HepG2 (cell line): ENCODE results near the gene CAMSAP2. TPM values are rescaled to one million over a fixed set of nuclear protein-coding genes. Genes with fewer than 3 reads are reported as not detected.

Source experiments
- ATAC-seq: fragments of 200-7000 bp; cut with Tn5 transposase; 3 replicates; pipeline ENCODE4 v1.9.1; 2020; ENCODE audit warnings: mild to moderate bottlenecking, moderate library complexity
- BruUV-seq: library from RNA; stranded (reverse); fragments of 400-500 nt; replicated peaks from 2 replicates; lab custom pipeline; 2021; lab: Mats Ljungman, UMichigan
- CTCF ChIA-PET: fragments of 300-600 bp; formaldehyde crosslinking; extraction: SDS; loops from one replicate; lab custom pipeline; 2021; ENCODE audit warnings: low total read pairs, inconsistent platforms, low intra/inter-chr PET ratio; lab: Yijun Ruan, JAX
- POLR2A ChIA-PET: fragments of 350-600 bp; sonication (Branson Sonifier 250); formaldehyde crosslinking; loops from one replicate; lab custom pipeline; 2020; ENCODE audit warnings: antibody characterized with exemption, inconsistent platforms; lab: Yijun Ruan, JAX
- DNase-seq: peaks from one replicate; pipeline ENCODE4 v3.0.0-alpha.2; 2015; ENCODE audit warnings: low spot score
- FAIRE-seq: peaks from 3 replicates; lab custom pipeline; 2011; peaks lifted over from hg19 to GRCh38; lab: Jason Lieb, UNC
- H2AFZ ChIP-seq: one replicate; pipeline ENCODE4 v1.6.1; 2011; ENCODE audit warnings: low read length, inconsistent platforms
- H3K27ac ChIP-seq: fragments of 300-600 bp; 3 replicates; pipeline ENCODE4 v1.8.0; 2011; ENCODE audit warnings: mixed run types, mild to moderate bottlenecking, mixed read lengths, low read length, inconsistent platforms; ENCODE audit not compliant: insufficient read depth; ENCODE audit errors: extremely low read length
- H3K27me3 ChIP-seq, 2 experiments: fragments of 200-600 bp in 1 of 2; 2 replicates in 1 of 2; 3 replicates in 1 of 2; pipeline versions ENCODE4 v1.6.0 to v1.8.0; 2011; ENCODE audit warnings: low read length in 2 of 2, mild to moderate bottlenecking in 2 of 2, moderate library complexity in 2 of 2, inconsistent platforms in 1 of 2; ENCODE audit not compliant: insufficient read depth in 2 of 2, control insufficient read depth in 1 of 2
- H3K36me3 ChIP-seq, 2 experiments: fragments of 200-600 bp in 1 of 2; replicated peaks in 1 of 2; 2 replicates in 1 of 2; 3 replicates in 1 of 2; pipeline versions ENCODE4 v1.5.1 to v1.8.0; 2011; ENCODE audit warnings: low read length in 2 of 2, inconsistent platforms in 1 of 2; ENCODE audit not compliant: insufficient read depth in 2 of 2, control insufficient read depth in 1 of 2
- H3K4me1 ChIP-seq: 2 replicates; pipeline ENCODE4 v1.5.1; 2012; ENCODE audit warnings: low read length, inconsistent platforms; ENCODE audit not compliant: insufficient read depth
- H3K4me2 ChIP-seq: 2 replicates; pipeline ENCODE4 v1.6.0; 2011; ENCODE audit warnings: low read depth, low read length, inconsistent platforms
- H3K4me3 ChIP-seq, 3 experiments: fragments of 200-600 bp in 1 of 3; sonication (generic), shearing (Covaris generic) in 1 of 3; replicated peaks in 1 of 3; 2 replicates each; pipeline ENCODE4 v1.5.1; 2011 to 2016; ENCODE audit warnings: low read length in 3 of 3, inconsistent platforms in 2 of 3, low read depth in 2 of 3, mild to moderate bottlenecking in 2 of 3, control low read depth in 1 of 3, mixed read lengths in 1 of 3; ENCODE audit not compliant: insufficient read depth in 1 of 3
- H3K79me2 ChIP-seq: one replicate; pipeline ENCODE4 v1.6.1; 2011; ENCODE audit warnings: low read length, inconsistent platforms; ENCODE audit not compliant: insufficient read depth
- H3K9ac ChIP-seq: 2 replicates; pipeline ENCODE4 v1.6.0; 2011; ENCODE audit warnings: mild to moderate bottlenecking, low read depth, low read length, inconsistent platforms; ENCODE audit not compliant: insufficient read depth
- H3K9me3 ChIP-seq: 2 replicates; pipeline ENCODE4 v1.5.1; 2012; ENCODE audit warnings: mild to moderate bottlenecking, low read length
- H4K20me1 ChIP-seq: 2 replicates; pipeline ENCODE4 v1.6.0; 2011; ENCODE audit warnings: inconsistent platforms, mild to moderate bottlenecking, low read length, moderate library complexity; ENCODE audit not compliant: insufficient read depth
- GATAD2A ChIP-seq: IDR thresholded peaks from 2 replicates; pipeline ENCODE4 v1.6.1; 2016
- GFI1 ChIP-seq: sonication (generic); formaldehyde crosslinking; IDR thresholded peaks from 2 replicates; pipeline ENCODE4 v1.5.0; 2020; ENCODE audit warnings: missing genetic modification reagents, mild to moderate bottlenecking, borderline replicate concordance
- ZFP1 ChIP-seq: IDR thresholded peaks from 2 replicates; pipeline ENCODE4 v1.6.1; 2016
- ZNF180 ChIP-seq: sonication (generic); formaldehyde crosslinking; IDR thresholded peaks from 2 replicates; pipeline ENCODE4 v1.4.0; 2020; ENCODE audit warnings: low read depth, missing genetic modification reagents, borderline replicate concordance
- ZNF280D ChIP-seq: sonication (generic); formaldehyde crosslinking; IDR thresholded peaks from 2 replicates; pipeline ENCODE4 v1.5.1; 2020; ENCODE audit warnings: mild to moderate bottlenecking, missing genetic modification reagents
- ZNF430 ChIP-seq: sonication (generic); formaldehyde crosslinking; IDR thresholded peaks from 2 replicates; pipeline ENCODE4 v1.9.0; 2021; ENCODE audit warnings: mild to moderate bottlenecking, missing genetic modification reagents
- ZNF644 ChIP-seq: IDR thresholded peaks from 2 replicates; pipeline ENCODE4 v1.6.1; 2016; ENCODE audit warnings: low read depth
- WGBS: methylation state at CpG from one replicate; pipeline ENCODE4 v1.1.6; 2017; ENCODE audit warnings: low lambda C conversion rate; 5-methylcytosine and 5-hydroxymethylcytosine counted together
- in situ Hi-C: cut with HindIII; loops from 2 replicates; pipeline ENCODE4 v1.10.0; 2017; ENCODE audit warnings: low pct_unique_long_range_greater_than_20kb; ENCODE audit not compliant: extremely low pct_ligation_motif_present
- intact Hi-C: fragments of 100-400 bp; cut with micrococcal nuclease; formaldehyde crosslinking; loops from one replicate; pipeline ENCODE4 v1.10.0; 2022; ENCODE audit not compliant: unreplicated experiment
- polyA plus RNA-seq, 8 experiments: library from polyadenylated mRNA; depleted of rRNA in 3 of 8; stranded (reverse) in 7 of 8; unstranded in 1 of 8; fragments of >200 nt; fragmentation: Illumina TruSeq in 4 of 8; extraction: Trizol in 4 of 8; gene quantifications; 2 replicates each; pipeline versions ENCODE4 v1.2.1 to v1.2.3, GENCODE V29; 2011 to 2016; ENCODE audit warnings: low read depth in 4 of 8, missing spikeins in 1 of 8, mixed read lengths in 1 of 8; ENCODE audit not compliant: insufficient read depth in 1 of 8
- total RNA-seq, 5 experiments: library from RNA; depleted of rRNA; stranded (reverse); fragments of >200 nt; fragmentation: Illumina TruSeq; extraction: Trizol; gene quantifications; 2 replicates each; pipeline ENCODE4 v1.2.3, GENCODE V29; 2016; ENCODE audit warnings: low read depth in 1 of 5
- TF ChIP-seq, protein P1 (sequence below): fragments of 450-650 bp; IDR thresholded peaks from 2 replicates; pipeline ENCODE4 v1.6.1; 2017

CAMSAP2 gene
- total and polyA plus RNA-seq, 2 of the 13 experiments (the other 11 are each of a cell fraction or from before 2014, with no cell fraction given): 3.4 to 8.2 TPM

- no peak for FAIRE-seq
Measured at GRCh38 chr1:200866116-200866515, 127.4 kb downstream of the CAMSAP2 start.

More at GRCh38 chr1:200866116-200866515, 127.4 kb downstream of the CAMSAP2 start:
- peaks cover 9% of the 10 kb centered on the region; the same call in 1 of the 2 replicates for H3K4me1 ChIP-seq
- CTCF ChIA-PET: no interaction called here
- no peak overlapping the region for H3K27ac ChIP-seq
- BruUV-seq: no TSS peak
- no peak for DNase-seq
- intact Hi-C loops (no loop called here), in situ Hi-C loops (no loop called here)
- H3K27me3 ChIP-seq: peaks cover 1 to 4% of the 10 kb centered on the region in 2 experiments; a peak in 2 of 5 replicates
- no peaks in the 10 kb centered on the region for H4K20me1 ChIP-seq
- no peak overlapping the region for H2AFZ ChIP-seq
- no peak overlapping the region for H3K4me3 ChIP-seq
- ATAC-seq: no peak
- no peaks in the 10 kb centered on the region for H3K79me2 ChIP-seq
- TF ChIP-seq ZFP1 (no peak), ZNF280D (CRISPR knock-in tag) (no peak), ZNF180 (CRISPR knock-in tag) (no peak), GATAD2A (CRISPR knock-in tag) (no peak), ZNF430 (CRISPR knock-in tag) (no peak), ZNF644 (no peak), GFI1 (no peak)
- TF ChIP-seq, protein P1, sequence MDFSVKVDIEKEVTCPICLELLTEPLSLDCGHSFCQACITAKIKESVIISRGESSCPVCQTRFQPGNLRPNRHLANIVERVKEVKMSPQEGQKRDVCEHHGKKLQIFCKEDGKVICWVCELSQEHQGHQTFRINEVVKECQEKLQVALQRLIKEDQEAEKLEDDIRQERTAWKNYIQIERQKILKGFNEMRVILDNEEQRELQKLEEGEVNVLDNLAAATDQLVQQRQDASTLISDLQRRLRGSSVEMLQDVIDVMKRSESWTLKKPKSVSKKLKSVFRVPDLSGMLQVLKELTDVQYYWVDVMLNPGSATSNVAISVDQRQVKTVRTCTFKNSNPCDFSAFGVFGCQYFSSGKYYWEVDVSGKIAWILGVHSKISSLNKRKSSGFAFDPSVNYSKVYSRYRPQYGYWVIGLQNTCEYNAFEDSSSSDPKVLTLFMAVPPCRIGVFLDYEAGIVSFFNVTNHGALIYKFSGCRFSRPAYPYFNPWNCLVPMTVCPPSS: no peak
- no peak overlapping the region for H3K4me2 ChIP-seq
- POLR2A ChIA-PET: no interaction called here
- H3K9ac ChIP-seq: no peak overlapping the region
- H3K36me3 ChIP-seq: no peaks in the 10 kb centered on the region
- WGBS: 77% methylated on average over 3 of the region's 3 CpGs
- H3K9me3 ChIP-seq: no peaks in the 10 kb centered on the region
